ENCODE measurements around the gene FBXW10B.
"Not testable (repeated sequence)": the region's sequence is repeated elsewhere in the genome, so short reads cannot be mapped to it uniquely, and the experiment has no call there.

FBXW10B gene

GRCh38 chr17:15642014-15642413 is 22.5 kb upstream of the FBXW10B start:
- not testable (repeated sequence) for DNase-seq (ENCODE audit: low read depth in 2 of 2)

- not testable (repeated sequence) for DNase-seq (ENCODE audit: low read depth in 2 of 2)
Observed at GRCh38 chr17:15630930-15631453, 11.5 kb upstream of the FBXW10B start.

- not testable (repeated sequence) for DNase-seq (ENCODE audit: low read depth in 2 of 2)
Observed at GRCh38 chr17:15629991-15630390, 10.5 kb upstream of the FBXW10B start.

GRCh38 chr17:15623661-15624209 is 4.2 kb upstream of the FBXW10B start:
- not testable (repeated sequence) for DNase-seq (ENCODE audit: low read depth in 2 of 2)

- not testable (repeated sequence) for DNase-seq (ENCODE audit: low read depth in 2 of 2)
Observed at GRCh38 chr17:15623255-15623654, 3.8 kb upstream of the FBXW10B start.

- not testable (repeated sequence) for DNase-seq (ENCODE audit: low read depth in 2 of 2)
Observed at GRCh38 chr17:15622124-15622523, 2.6 kb upstream of the FBXW10B start.

- not testable (repeated sequence) for DNase-seq (ENCODE audit: low read depth in 2 of 2)
Observed at GRCh38 chr17:15616828-15617227, 2.7 kb downstream of the FBXW10B start.

GRCh38 chr17:15615850-15616249 is 3.7 kb downstream of the FBXW10B start:
- DNase-seq (ENCODE audit: low read depth in 2 of 2): not testable (repeated sequence)

GRCh38 chr17:15613111-15613510 is 6.4 kb downstream of the FBXW10B start:
- peak in 1 of 2 experiments; percentile 1 for DNase-seq (ENCODE audit: low read depth in 2 of 2)

- not testable (repeated sequence) for DNase-seq (ENCODE audit: low read depth in 2 of 2)
Observed at GRCh38 chr17:15592960-15593359, 26.5 kb downstream of the FBXW10B start.

- not testable (repeated sequence) for DNase-seq (ENCODE audit: low read depth in 2 of 2)
Observed at GRCh38 chr17:15591986-15592385, 27.5 kb downstream of the FBXW10B start.

- not testable (repeated sequence) for DNase-seq (ENCODE audit: low read depth in 2 of 2)
Observed at GRCh38 chr17:15590844-15591243, 28.7 kb downstream of the FBXW10B start.

- DNase-seq (ENCODE audit: low read depth in 2 of 2): not testable (repeated sequence)
Observed at GRCh38 chr17:15589544-15590536, 29.7 kb downstream of the FBXW10B start.

GRCh38 chr17:15588017-15588416 is 31.5 kb downstream of the FBXW10B start:
- not testable (repeated sequence) for DNase-seq (ENCODE audit: low read depth in 2 of 2)

GRCh38 chr17:15583313-15583712 is 36.2 kb downstream of the FBXW10B start:
- not testable (repeated sequence) for DNase-seq (ENCODE audit: low read depth in 2 of 2)

- not testable (repeated sequence) for DNase-seq (ENCODE audit: low read depth in 2 of 2)
Observed at GRCh38 chr17:15581462-15581861, 38.0 kb downstream of the FBXW10B start.

- not testable (repeated sequence) for DNase-seq (ENCODE audit: low read depth in 2 of 2)
Observed at GRCh38 chr17:15576848-15577247, 42.7 kb downstream of the FBXW10B start.

GRCh38 chr17:15574660-15575059 is 44.8 kb downstream of the FBXW10B start:
- not testable (repeated sequence) for DNase-seq (ENCODE audit: low read depth in 2 of 2)

- not testable (repeated sequence) for DNase-seq (ENCODE audit: low read depth in 2 of 2)
Observed at GRCh38 chr17:15573870-15574269, 45.6 kb downstream of the FBXW10B start.
